ENCODE data around the gene DYNLL1. TPM values are rescaled to one million over a fixed set of nuclear protein-coding genes. Genes with fewer than 3 reads are reported as not detected.
A peak's percentile ranks its signal among the peaks of the same experiment; 100 is the strongest.

Gene DYNLL1
- total RNA-seq, 3 donors from 2014 or later (not counting 1 experiment from before 2014, with no cell fraction given): 69.7 to 110 (median 77.2) TPM

DNA sequence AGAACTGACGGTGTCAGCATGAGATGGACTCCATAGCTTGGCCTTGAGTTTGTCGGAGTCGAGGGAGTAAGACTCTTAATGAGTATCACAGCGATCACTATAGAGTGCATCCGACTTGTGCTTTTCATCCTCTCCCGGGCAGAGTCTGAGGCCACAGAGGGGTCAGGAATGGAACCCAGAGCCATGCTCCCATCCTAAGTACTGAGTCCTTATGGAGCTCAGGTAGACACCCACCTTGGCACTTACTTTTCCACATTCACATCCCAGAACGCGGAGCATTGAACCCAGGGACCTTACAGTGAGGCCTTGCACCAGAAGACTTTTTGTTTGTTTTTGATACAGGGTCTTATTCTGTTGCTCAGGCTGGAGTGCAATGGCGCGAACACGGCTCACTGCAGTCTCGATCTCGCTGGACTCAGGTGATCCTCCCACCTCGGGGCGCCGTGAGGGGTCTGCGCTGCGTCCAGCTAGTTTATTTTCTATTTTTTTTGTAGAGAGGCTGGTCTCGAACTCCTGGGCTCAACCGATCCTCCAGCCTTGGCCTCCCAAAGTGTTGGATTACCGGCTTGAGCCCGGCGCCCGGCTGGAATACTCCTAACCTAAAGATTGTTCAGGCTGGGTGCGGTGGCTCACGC is 25.6 kb upstream of the DYNLL1 start:
- peak overlapping the region; percentile 95 for H3K4me3 Mint-ChIP-seq
- peak overlapping the region; percentile 91 to 97 for H3K27ac Mint-ChIP-seq
- peaks cover 77 to 78% of the 10 kb centered on the region in 2 donors for H3K4me1 Mint-ChIP-seq
- Histone ChIP-seq H3K27ac (ENCODE audit: low read length) (peak overlapping the region; percentile 82), H3K4me1 (ENCODE audit: control insufficient read depth, insufficient read depth, low read length) (peaks cover 48% of the 10 kb centered on the region), H3K36me3 (ENCODE audit: control insufficient read depth, insufficient read depth, low read length) (peaks cover 15% of the 10 kb centered on the region), H3K27me3 (ENCODE audit: control insufficient read depth, insufficient read depth, low read length) (no peaks in the 10 kb centered on the region), H3K4me3 (ENCODE audit: low read length) (peak overlapping the region; percentile 77), H3K9me3 (ENCODE audit: control insufficient read depth, insufficient read depth, low read length) (no peaks in the 10 kb centered on the region)
- peaks cover 3% of the 10 kb centered on the region for H3K36me3 Mint-ChIP-seq
- DNase-seq: peak in 1 of 2 donors; percentile 48
- WGBS (ENCODE audit: insufficient coverage): 71% methylated on average over 26 of the region's 26 CpGs
- TF ChIP-seq CTCF (IDR thresholded peaks at IDR 0.05): no peak
- H3K9me3 Mint-ChIP-seq: no peaks in the 10 kb centered on the region
- intact Hi-C loops (cut with micrococcal nuclease): no loop called here
- ATAC-seq: peak; percentile 13 to 42 (median 15)
- H3K27me3 Mint-ChIP-seq (ENCODE audit: low read depth in 2 of 2): no peaks in the 10 kb centered on the region

DNA sequence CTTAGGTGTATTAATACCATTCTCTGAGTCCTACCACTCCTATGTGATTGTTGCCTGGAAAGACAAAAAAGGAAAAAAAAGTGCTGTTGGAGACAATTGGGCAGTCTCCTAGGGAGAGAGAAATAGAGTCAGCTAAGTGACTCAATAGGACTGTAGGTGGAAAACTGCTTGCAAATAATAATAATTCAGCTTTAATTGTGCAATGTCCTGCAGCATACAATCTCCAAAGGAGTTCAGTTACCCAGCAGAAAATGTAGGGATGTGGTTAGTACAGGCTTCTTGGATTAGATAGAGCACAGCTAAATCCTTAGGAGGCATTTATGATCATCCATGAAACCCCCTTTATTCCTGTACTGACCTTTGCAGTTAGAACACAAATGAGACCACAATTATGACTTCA is 23.4 kb upstream of the DYNLL1 start:
- H3K4me3 Mint-ChIP-seq: peak overlapping the region; percentile 69
- no peaks in the 10 kb centered on the region for H3K27me3 Mint-ChIP-seq (ENCODE audit: low read depth in 2 of 2)
- no peaks in the 10 kb centered on the region for H3K9me3 Mint-ChIP-seq
- ATAC-seq (no peak), DNase-seq (no peak)
- intact Hi-C loops (cut with micrococcal nuclease): no loop called here
- Histone ChIP-seq H3K9me3 (ENCODE audit: control insufficient read depth, insufficient read depth, low read length) (no peaks in the 10 kb centered on the region), H3K27ac (ENCODE audit: low read length) (no peak overlapping the region), H3K27me3 (ENCODE audit: control insufficient read depth, insufficient read depth, low read length) (no peaks in the 10 kb centered on the region), H3K4me3 (ENCODE audit: low read length) (no peak overlapping the region), H3K4me1 (ENCODE audit: control insufficient read depth, insufficient read depth, low read length) (peaks cover 50% of the 10 kb centered on the region), H3K36me3 (ENCODE audit: control insufficient read depth, insufficient read depth, low read length) (peaks cover 2% of the 10 kb centered on the region)
- no peak for TF ChIP-seq CTCF (IDR thresholded peaks at IDR 0.05)
- peaks cover 69% of the 10 kb centered on the region in 2 donors for H3K4me1 Mint-ChIP-seq
- peak overlapping the region; percentile 6 to 91 for H3K27ac Mint-ChIP-seq
- no peaks in the 10 kb centered on the region for H3K36me3 Mint-ChIP-seq

DNA sequence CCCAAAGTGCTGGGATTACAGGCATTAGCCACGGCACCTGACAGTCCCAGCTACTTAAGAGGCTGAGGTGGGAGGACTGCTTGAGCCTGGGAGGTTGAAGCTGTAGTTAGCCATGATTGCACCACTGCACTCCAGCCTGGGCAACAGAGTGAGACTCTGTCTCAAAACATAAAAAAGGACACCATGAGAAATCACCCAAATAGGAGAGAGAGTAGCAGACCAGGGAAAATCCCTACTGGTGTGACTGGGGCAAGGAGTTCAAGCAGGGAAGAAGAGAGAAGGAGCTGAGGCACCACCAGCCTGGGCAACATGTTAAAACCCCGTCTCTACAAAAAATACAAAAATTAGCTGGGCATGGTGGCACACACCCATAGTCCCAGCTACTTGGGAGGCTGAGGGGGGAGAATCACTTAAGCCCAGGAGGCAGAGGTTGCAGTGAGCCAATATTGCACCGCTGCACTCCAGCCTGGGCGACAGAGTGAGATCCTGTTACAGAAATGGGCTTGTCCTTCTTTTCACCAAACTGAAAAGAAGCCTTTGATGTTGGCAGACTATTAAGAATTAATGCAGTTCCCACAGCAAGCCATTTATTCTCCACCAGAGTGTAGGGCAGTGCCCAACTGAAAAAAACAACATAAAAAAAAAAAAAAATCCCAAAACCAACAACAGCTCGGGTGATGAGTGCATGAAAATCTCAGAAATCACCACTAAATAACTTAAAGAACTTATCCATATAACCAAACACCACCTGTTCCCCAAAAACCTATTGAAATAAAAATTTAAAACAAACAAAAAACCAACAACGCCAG is 21.9 kb upstream of the DYNLL1 start:
- Mint-ChIP-seq H3K4me1 (peaks cover 57 to 58% of the 10 kb centered on the region in 2 donors), H3K9me3 (no peaks in the 10 kb centered on the region), H3K36me3 (no peaks in the 10 kb centered on the region), H3K4me3 (peak overlapping the region; percentile 17), H3K27me3 (ENCODE audit: low read depth in 2 of 2) (no peaks in the 10 kb centered on the region), H3K27ac (peak overlapping the region; percentile 60 to 65)
- DNase-seq: no peak
- H3K9me3 ChIP-seq (ENCODE audit: control insufficient read depth, insufficient read depth, low read length): no peaks in the 10 kb centered on the region
- 88% methylated on average over 5 of the region's 6 CpGs for WGBS (ENCODE audit: insufficient coverage)
- no peak for TF ChIP-seq CTCF (IDR thresholded peaks at IDR 0.05)
- no peak for ATAC-seq
- H3K36me3 ChIP-seq (ENCODE audit: control insufficient read depth, insufficient read depth, low read length): no peaks in the 10 kb centered on the region
- H3K4me1 ChIP-seq (ENCODE audit: control insufficient read depth, insufficient read depth, low read length): peaks cover 50% of the 10 kb centered on the region
- intact Hi-C loops (cut with micrococcal nuclease): no loop called here
- H3K27ac ChIP-seq (ENCODE audit: low read length): no peak overlapping the region
- no peak overlapping the region for H3K4me3 ChIP-seq (ENCODE audit: low read length)
- no peaks in the 10 kb centered on the region for H3K27me3 ChIP-seq (ENCODE audit: control insufficient read depth, insufficient read depth, low read length)

All from natural killer cell (primary cell).